NT2/D1 (cell line): ENCODE data around the gene TENM4.

ENCODE experiments used
- SUZ12 ChIP-seq: IDR thresholded peaks from 2 replicates; pipeline ENCODE4 v1.6.1; 2011; ENCODE audit not compliant: insufficient read length, insufficient read depth; ENCODE audit errors: extremely low read depth
- YY1 ChIP-seq: IDR thresholded peaks from 2 replicates; pipeline ENCODE4 v1.6.1; 2011; ENCODE audit not compliant: insufficient read length, insufficient read depth
- ZNF274 ChIP-seq: IDR thresholded peaks from 2 replicates; pipeline ENCODE4 v1.6.1; 2011; ENCODE audit warnings: mild to moderate bottlenecking, low read depth, low read length

DNA sequence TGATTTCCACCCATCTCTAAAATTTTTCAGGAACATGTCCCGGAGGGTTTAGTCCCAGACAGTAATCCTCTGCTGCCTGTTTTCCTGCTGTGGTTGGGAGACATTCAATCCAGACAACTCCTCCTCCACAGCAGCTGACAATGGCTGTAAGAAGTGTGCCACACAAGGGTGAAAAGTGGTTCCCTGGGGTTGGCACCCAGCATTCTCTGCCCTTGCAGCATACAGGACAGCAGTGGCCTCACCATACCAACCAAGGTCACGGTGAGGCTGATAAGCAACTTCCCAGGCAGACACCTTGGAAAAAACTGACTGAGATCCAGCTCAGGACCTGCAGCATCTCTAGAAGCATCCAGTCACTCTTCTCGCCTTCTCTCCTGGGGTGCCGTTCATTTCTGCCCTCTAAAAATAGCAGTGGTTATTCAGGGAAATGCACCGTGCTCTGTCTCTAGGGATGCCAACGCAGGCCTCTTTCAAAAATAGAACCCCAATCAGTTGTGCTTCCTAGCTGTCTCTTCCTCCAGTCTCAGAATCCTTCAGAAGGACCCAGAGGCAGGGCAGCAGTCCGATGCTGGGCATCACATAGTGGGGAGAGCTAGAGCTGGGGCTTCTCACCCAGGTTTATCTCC, 241.0 kb downstream of the TENM4 start:
- TF ChIP-seq YY1 (no peak), SUZ12 (no peak), ZNF274 (no peak)
